T-helper 1 cell treated with Interleukin-12 subunit alpha and Interleukin-12 subunit beta and Interleukin-4 antibody, amounts not matched to agents 30 ng/mL and 1 ng/mL, for 36 hours (primary cell): ENCODE data around the gene TMEM98. TPM values are rescaled to one million over a fixed set of nuclear protein-coding genes. Genes with fewer than 3 reads are reported as not detected.
"Not testable (repeated sequence)": the region's sequence is repeated elsewhere in the genome, so short reads cannot be mapped to it uniquely, and the experiment has no call there.

ENCODE experiments used
- intact Hi-C: fragments of 100-400 bp; cut with micrococcal nuclease; formaldehyde crosslinking; loops from one replicate; pipeline ENCODE4 v1.15.1; 2024
- total RNA-seq: library from RNA; stranded (reverse); gene quantifications from 2 replicates; pipeline ENCODE4 v1.2.3, GENCODE V29; 2022

The TMEM98 gene
- total RNA-seq, 1 donor from 2014 or later = 1.8 TPM

DNA sequence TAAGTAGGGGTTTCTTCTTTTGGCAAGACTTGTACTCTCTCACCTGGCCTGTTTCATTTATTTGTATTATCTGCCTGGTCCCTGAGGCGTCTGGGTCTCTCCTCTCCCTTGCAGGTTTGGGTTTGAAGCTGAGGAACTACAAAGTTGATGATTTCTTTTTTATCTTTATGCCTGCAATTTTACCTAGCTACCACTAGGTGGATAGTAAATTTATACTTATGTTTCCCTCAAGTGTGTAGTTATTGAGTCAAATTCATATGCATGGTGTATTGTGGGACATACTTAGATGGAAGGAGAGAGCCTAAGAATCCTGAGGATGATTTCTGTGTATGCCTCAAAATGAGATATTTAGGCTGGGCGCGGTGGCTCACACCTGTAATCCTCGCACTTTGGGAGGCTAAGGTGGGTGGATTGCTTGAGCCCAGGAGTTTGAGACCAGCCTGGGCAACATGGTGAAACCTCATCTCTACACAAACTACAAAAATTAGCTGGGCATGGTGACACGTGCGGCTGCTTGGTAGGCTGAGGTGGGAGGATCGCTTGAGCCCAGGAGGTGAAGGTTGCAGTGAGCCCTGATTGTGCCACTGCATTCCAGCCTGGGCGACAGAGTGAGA, 13.6 kb downstream of the TMEM98 start:
- intact Hi-C loops = loop anchor here (1.0 kb wide), 1 partner anchor 57 kb away; no protein-coding TSS in a partner anchor

DNA sequence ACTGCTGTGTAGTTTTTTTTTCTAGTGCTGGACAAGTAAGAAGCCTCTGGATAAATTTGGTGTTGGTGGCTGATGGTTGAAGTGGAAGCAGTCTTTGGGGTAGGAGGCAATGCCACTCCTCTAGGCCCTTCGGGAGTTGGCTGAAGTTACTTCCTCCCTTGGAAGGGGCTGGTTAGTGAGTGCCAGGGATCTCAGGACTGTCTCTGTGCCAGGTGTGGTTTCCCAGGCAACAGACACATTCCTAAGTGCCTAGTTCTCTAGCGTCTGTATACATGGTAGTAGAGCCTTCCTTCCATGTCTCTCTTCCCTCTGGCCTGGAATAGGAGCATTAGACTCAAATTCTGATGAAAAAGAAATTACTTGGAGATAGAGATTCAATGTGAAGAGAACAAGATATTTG, 15.3 kb downstream of the TMEM98 start:
- intact Hi-C loops = no loop called here

DNA sequence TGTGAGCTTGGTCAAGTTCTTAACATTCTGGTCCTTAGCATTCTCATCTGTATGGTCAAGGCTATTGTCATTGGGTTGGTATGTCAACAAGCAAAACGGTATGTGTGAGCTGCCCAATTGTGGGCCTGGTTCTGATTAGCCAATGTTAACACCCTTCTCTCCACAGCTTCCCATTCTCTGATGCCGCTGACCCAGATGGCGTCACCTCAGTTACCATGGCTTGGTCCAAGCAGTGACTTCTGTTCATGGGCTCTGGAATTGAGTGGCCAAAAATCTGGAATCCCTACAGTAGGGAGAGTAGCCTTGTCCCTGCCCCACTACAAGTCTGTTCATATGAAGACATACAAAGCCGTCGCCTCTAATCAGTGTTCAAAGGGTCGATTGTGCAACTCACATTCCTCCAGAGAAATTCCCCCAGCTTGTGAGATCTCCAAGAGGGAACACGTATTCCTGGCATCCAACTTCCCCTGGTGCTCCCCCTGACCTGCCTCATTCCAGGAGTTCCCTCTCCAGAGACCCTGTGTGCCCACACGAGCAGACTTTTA, 15.8 kb downstream of the TMEM98 start:
- intact Hi-C loops = no loop called here

DNA sequence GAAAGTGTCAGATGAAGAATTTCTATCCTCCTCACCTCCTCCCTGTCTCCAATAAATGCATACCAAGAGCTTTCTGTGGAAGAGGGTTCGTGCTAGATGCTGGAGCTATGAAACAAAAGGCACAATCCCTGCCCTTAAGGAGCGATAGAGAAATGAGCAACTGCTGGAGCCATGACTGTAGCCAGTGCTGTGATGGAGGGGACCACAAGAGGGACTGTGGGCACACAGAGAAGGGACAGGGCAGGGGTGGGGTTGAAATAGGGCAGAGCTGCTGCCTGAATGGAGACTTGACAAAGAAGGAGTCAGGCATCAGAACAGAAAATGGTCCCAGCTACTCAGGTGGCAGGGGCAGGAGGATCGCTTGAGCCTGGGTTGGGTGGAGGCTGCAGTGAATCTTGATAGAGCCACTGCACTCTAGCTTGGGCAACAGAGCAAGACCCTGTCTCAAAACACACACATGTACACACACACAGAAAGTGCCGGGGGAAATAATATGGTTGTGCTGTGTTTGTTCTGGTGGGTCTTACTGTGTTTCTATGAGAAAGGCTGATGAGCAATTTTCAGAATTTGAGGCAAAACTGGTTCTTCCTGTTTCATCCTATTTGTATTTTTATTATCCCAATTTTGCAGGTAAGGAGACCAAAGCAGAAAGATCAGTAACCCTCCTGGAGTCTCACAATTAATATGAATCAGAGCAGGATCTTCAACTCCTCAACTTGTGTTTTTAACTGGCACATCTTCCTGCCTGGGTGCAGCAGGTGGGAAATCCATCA, 16.5 kb downstream of the TMEM98 start:
- intact Hi-C loops = no loop called here

DNA sequence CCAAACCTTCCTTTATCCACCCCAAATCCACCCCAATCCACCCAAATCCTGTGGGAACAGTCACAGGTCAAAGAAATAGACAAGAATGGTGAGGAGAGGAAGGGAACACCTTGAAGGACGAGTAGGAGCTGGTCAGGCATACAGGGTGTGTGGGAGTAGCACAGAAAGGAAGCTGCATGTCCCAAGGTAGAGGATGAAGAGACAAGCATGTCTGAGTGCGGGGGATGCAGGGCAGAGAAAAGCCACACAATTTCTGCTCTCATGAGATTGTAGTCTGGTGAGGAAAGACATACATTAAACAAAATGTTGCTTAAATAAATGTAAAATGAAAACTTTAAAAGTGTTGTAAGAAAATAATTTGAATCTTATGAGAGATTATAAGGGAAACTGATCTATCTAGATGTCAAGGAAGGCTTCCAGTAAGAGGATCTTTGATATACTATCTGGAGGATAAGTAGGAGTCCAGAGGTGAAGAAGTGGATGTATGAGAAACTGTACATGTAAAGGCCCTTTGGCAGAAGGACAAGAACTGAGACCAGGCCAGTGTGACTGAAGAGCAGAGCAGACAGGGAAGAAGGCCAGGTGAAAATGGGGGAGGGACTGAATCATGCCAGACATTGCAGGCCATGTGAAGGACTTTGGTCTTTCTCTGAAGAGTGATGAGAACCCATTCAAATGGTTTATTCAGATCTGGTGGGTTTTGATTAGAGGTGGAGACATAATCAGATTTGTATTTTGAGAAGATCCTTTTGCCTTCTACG, 18.6 kb downstream of the TMEM98 start:
- intact Hi-C loops = no loop called here

DNA sequence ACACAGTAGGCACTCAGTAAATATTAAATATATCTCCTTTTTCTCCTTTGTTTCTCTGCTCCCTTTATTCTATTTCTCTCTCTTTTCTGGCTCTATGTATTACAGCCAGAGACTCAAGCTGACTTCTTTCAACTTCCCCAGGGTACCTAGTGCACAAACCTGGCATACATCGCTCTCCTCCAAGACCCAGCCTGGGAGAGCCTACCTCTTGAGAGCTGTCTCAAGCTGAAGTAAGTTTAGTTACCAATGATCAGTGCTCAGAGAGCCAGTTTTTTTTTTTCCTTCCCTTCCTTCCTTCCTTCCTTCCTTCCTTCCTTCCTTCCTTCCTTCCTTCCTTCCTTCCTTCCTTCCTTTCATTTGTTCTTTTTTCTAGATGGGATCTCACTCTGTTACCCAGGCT, 19.8 kb downstream of the TMEM98 start:
- intact Hi-C loops = no loop called here

DNA sequence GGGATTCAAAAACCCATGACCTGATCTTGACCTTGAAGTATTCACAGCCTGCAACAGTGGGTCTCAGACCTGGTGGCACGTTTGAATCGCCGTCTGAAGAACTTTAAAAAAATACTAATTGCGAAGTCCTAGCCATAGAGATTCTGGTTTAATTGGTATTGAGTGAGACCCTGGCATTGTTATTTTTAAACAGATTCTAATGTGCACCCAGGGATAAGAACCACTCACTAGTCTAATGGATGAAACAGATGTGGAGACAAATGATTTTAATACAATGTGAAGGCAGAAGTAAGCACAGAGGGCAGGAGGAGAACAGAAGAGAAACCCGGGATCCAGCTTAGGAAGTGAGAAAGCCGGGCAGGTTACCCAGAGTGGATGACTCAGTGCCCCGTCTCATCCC, 21.2 kb downstream of the TMEM98 start:
- intact Hi-C loops = no loop called here

DNA sequence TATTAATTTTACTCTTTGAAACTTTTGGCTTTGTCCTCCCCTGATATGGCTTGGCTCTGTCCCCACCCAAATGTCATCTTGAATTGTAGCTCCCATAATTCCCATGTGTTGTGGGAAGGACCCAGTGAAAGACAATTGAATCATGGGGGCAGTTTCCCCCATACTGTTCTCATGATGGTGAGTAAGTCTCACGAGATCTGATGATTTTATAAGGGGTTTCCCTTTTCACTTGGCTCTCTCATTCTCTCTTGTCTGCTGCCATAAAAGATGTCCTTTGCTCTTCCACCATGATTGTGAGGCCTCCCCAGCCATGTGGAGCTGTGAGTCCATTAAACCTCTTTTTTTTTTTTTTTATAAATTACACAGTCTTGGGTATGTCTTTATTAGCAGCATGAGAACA, 24.5 kb downstream of the TMEM98 start:
- intact Hi-C loops = not testable (repeated sequence)

DNA sequence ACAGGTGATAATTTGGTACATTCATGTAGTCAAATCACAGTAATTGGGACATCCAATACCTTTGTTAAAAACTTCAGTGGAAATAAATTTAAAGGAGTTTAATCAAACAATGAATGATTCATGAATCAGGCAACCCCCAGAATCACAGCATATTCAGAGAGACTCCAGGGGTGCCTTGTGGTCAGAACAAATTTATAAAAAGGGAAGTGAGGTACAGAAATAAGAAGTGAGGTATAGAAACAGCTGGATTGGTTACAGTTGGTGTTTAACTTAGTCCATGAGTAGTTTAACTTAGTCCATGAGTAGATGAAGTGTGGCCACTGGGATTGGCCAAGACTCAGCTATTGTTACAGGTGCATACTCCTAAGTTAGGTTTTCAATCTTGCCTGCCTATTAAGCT, 25.1 kb downstream of the TMEM98 start:
- intact Hi-C loops = no loop called here

DNA sequence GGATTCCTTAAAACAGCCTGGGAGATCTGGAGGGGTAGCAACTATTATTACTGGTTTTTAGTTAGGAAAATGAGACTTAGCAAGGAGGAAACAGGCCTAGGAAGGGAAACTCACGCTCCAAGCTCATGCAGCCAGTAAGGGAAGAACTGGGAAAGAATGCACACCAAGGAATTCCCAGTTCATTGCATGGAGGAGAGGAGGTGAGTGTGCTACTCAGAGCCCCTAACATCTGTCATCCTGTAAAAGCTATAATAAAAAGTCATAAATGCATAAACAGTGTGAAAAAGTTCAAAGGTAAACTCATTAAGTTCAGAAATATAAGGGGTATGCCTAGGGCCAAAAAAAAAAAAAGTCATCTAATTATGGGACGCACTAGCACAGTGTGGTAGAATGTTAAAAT, 25.9 kb downstream of the TMEM98 start:
- intact Hi-C loops = no loop called here

DNA sequence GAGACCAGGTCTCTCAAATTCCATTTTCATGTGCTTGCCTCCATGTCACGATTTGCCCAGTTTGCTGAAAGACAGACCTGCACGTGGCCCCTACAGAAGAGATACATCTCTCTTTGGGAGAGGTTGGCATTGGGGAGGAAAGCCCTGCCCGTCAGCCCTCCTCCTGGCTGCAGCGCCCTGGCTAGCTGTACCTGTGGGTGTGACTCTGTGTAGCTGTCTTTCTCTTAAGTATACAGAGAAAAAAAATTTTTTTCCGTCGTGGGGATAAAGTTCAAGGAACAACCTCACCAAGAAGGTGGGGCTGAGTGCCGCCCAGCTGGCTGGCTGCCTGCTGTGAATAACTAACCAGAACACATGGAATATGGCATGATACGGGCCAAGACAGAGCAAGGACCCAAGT, 26.5 kb downstream of the TMEM98 start:
- intact Hi-C loops = no loop called here

DNA sequence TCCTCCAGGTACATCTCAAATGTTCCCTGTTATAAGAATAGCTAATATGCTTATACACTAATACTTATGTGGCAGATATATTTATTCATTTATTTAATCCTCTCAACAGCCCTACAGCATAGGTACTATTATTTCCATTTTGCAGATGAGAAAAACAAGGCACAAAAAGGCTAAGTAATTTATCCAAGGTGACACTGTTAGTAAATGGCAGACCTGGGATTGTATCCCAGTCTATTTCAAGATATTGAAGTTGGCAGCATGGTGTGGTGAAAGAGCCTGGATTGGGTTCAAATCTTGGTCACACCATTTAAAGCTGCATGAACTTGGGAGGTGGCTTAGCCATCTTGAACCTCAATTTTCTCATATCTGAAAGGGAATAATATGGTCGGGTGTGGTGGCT, 27.2 kb downstream of the TMEM98 start:
- intact Hi-C loops = no loop called here

DNA sequence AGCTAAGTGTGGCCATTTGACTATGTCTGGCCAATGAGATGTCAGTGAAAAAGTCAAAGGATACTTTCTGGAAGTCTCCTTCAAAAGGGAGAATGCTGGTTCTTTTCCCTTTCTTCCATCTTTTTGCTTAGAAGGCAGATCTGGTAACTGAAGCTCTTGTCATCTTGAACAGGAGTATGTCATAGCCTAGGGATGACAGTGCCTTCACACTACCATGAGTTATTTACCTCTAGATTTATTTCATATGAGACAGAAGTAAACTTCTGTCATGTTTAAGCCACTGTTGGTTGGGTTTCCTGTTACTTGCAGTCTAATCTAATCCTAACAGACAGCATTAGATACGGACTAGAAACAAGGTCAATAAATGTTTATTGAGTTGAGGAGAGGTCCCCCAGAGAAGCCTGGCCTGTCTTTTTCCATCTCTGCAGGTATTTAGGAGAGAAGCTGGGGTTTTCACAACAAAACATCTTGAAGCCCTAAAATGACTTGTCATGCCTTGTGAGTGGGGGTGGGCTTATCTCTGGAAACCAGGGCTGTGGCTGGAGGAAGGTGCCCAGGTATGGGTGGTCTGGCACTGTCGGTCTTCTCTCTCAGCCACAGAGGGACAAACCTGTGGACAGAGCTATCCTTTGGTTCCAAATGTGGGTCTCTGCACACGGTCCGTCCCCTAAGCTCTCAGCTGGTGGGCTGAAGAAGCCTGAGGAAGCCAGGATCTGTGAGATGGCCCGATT, 28.5 kb downstream of the TMEM98 start:
- intact Hi-C loops = no loop called here

DNA sequence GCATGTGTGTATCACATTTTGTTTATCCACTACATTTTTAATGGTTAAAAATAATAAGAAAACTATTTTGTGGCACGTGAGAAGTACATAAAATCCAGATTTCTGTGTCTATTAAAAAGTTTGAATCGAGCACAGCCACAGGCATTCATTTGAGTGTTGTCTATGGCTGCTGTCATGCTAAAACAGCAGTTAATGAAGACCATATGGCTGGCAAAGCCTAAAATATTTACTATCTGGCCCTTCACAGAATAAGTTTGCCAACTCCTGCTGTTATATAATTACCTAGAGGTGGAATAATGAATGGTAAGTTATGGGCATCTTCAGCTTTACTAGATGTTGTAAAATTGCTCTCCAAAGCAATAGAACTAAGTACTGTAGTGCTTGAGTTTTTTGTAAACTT, 30.5 kb downstream of the TMEM98 start:
- intact Hi-C loops = no loop called here

DNA sequence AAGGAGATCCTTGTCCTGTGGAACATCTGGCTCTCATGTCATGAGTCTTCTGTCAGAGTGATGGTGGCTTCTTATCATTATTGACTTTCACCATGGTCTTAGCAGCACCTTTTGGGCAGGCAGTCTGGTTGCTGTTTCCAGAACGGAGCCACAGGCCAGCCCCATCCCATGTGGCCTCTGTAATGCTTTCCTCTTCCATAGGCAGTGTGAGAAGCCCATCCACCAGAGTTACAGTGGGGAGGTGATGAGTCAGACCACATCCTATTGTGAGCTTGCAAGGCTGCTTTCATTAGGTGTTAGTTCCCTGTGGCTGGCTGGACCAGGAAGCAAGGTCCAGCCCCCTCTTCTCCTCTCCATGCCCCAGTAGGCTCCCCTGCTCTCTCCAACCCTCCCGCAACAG, 32.9 kb downstream of the TMEM98 start:
- intact Hi-C loops = no loop called here

DNA sequence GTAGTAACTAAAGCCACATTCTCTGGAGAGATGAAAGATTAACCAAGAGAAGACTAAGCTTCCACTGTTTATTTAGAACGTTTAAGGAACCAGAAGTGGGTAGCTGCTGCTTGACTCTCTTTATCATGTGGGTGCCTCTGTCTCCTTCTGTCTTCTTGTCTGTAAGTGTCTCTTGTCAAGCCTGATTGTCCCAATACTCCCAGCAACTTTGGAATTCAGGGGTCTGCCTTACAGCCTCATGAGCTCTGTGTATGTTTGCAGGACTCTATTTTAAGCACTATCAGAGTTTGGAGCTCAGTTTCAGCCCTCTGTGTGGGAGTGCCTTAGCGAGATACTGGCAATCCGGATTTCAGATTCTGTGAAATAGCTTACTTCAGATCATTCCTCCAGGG, 34.4 kb downstream of the TMEM98 start:
- intact Hi-C loops = no loop called here

DNA sequence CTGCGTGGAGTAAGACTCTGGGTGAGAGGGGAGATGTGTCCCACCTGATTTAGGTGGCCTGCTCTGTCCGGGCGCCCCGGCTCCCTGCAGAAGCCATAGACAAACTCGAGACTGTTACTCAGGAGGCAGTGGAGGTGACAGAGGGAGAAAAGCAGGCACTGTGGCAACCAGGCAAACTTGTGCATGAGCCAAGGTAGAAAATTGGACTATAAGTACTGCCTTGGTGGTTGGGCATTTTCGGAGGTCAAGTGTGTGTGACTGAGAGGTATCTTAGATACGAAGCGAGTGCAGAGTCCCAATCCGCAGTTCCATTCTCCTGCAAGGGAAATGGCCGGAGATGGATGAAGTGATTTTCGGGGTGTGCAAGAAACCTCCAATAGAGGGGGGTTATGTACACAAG, 36.6 kb downstream of the TMEM98 start:
- intact Hi-C loops = no loop called here

DNA sequence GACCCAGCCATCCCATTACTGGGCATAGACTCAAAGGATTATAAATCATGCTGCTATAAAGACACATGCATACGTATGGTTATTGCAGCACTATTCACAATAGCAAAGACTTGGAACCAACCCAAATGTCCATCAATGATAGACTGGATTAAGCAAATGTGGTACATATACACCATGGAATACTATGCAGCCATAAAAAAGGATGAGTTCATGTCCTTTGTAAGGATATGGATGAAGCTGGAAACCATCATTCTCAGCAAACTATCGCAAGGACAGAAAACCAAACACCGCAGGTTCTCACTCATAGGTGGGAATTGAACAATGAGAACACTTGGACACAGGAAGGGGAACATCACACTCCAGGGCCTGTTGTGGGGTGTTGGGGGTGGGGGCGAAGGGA, 41.3 kb downstream of the TMEM98 start:
- intact Hi-C loops = not testable (repeated sequence)

DNA sequence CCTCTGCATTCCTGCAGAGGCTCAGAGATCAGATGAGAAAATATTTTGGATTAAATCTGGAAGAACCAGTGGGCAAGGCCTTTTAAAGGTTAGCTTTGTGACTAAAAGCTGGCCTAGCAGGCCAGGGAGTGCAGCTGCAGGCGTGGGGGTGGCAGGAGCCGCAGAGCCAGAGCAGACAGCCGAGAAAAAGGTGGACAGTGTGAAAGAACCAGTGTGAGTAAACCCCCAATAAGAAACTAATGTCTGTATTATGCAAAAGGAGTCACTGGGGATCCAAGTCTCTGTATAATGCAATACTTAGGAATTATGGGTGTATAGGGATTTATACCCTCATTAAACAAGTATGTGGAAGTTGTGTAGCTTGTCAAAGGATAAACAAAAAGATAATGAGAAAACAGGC, 42.3 kb downstream of the TMEM98 start:
- intact Hi-C loops = no loop called here

DNA sequence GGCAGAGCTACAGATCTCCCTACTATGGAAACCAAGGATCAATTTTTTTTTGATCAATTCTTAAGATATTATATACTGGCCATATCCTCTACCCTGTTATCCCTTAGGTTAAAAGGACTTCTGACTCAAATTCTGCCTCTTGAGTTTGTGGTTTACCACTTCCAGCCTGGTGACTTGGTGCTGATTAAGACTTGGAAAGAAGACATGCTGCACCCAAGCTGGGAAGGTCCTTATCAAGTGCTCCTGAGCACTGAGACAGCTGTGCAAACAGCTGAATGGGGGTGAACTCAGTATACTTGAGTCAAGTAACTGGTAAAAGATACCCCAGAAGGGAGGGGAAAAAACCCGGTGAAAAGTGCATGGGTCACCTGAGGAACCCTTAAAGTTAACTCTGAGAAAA, 43.2 kb downstream of the TMEM98 start:
- intact Hi-C loops = no loop called here

DNA sequence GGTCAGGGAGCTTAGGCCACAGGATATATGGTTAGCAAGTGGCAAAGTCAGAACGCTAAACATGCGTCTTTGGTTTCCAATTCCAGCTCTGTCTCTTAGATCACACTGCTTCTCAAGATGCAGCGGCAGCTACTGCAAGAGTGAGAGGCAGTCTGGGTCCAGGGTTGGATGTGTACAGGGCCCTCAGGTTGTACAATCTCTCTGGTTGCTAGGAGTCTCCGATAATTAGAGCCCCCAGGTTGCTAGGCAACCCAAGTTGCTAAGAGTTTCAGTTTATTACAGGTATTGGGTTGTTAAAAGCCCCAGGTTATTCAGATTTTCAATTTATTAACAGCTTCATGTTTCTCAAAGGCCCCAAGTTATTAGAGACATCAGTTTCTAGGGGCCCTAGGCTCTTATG, 48.2 kb downstream of the TMEM98 start:
- intact Hi-C loops = no loop called here

DNA sequence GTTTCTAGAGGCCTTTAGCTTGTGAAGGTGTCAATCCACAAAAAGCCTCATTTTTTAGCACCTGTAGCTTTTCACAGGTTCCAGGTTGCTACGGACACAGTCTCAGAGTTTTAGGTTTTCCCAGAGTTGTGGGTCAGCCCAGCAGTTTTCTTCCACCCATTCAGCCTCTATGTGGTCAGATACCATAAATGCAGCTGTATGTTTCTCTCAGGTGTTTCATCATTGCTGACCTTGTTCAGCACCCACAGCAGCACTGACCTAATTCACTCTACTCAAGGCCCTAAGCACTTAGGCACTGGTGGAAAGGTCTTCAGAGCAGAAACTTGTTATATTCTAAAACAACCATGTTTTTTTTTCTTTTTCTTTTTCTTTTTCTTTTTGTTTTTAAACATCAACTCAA, 48.7 kb downstream of the TMEM98 start:
- intact Hi-C loops = no loop called here
